Measurements from ENCODE around the gene GKN2.

GKN2 gene

DNA sequence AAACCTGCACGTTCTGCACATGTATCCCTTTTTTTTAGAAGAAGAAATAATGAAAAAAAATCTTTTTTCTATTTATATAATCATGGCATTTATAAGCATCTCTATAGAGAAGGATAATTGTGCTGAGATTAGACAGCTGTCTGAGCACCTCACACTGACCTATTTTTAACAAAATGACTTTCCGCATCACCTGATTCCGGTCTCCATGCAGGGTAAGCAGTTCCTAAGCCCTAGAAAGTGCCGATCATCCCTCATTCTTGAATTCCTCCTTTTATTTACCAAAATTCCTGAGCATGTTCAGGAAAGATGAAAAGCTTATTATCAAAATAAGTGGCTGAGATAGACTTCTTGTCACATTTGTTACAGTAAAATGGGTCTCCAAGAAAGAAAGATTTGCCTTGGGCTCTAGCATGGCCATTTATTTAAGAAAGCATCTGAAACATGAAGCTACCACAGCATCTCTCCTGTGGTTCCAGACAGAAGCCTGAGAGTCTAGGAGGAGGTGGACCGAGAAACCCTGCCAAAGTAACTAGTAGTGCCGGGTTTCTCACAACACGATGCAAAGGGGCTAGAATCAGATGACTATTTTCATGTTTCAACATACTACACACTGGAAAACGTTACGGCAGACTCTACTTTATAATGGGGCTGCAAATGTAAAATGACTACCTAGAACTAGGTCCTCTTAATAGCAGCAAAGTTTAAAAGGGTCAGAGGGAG is 22.4 kb upstream of the GKN2 start:
- Histone ChIP-seq H3K36me3 (ENCODE audit: insufficient read depth, low read length) (no peaks in the 10 kb centered on the region), H3K79me2 (ENCODE audit: insufficient read depth, low read length) (no peaks in the 10 kb centered on the region), H3K4me1 (ENCODE audit: insufficient read depth, low read length) (no peaks in the 10 kb centered on the region), H3K9ac (ENCODE audit: low read depth, low read length) (no peak overlapping the region), H3K27me3 (ENCODE audit: insufficient read depth, low read length, poor library complexity) (no peaks in the 10 kb centered on the region), H3K9me3 (ENCODE audit: insufficient read depth, low read length, severe bottlenecking) (no peaks in the 10 kb centered on the region), H3K4me3 (ENCODE audit: low read depth in 1 of 2, low read length in 2 of 2) (no peak overlapping the region), H2AFZ (ENCODE audit: low read depth, low read length) (no peak overlapping the region), H3K27ac (ENCODE audit: low read length) (no peak overlapping the region), H4K20me1 (ENCODE audit: insufficient read depth, low read length) (no peaks in the 10 kb centered on the region), H3K4me2 (ENCODE audit: insufficient read depth, low read length) (no peak overlapping the region)
- DNase-seq = no peak
- no peak for ATAC-seq (ENCODE audit: insufficient read depth, low read depth)
- no peak for TF ChIP-seq EZH2 (IDR thresholded peaks at IDR 0.05; ENCODE audit: borderline replicate concordance, low read depth, low read length, severe bottlenecking)
- TF ChIP-seq, protein P1, sequence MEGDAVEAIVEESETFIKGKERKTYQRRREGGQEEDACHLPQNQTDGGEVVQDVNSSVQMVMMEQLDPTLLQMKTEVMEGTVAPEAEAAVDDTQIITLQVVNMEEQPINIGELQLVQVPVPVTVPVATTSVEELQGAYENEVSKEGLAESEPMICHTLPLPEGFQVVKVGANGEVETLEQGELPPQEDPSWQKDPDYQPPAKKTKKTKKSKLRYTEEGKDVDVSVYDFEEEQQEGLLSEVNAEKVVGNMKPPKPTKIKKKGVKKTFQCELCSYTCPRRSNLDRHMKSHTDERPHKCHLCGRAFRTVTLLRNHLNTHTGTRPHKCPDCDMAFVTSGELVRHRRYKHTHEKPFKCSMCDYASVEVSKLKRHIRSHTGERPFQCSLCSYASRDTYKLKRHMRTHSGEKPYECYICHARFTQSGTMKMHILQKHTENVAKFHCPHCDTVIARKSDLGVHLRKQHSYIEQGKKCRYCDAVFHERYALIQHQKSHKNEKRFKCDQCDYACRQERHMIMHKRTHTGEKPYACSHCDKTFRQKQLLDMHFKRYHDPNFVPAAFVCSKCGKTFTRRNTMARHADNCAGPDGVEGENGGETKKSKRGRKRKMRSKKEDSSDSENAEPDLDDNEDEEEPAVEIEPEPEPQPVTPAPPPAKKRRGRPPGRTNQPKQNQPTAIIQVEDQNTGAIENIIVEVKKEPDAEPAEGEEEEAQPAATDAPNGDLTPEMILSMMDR (IDR thresholded peaks at IDR 0.05; ENCODE audit: borderline replicate concordance, extremely low read depth, low read length, poor library complexity, severe bottlenecking) = no peak

DNA sequence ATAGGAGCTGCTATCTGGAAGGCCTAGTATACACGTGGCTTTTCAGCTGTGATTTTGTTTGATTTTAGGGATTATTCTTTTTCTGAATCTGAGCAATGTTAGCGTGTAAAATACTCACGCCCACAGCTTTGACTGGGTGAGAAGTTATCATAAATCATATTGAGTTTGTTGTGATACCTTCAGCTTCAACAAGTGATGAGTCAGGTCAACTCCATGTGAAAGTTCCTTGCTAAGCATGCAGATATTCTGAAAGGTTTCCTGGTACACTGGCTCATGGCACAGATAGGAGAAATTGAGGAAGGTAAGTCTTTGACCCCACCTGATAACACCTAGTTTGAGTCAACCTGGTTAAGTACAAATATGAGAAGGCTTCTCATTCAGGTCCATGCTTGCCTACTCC is 21.6 kb upstream of the GKN2 start, which contains the start of gene GKN1:
Gene GKN1 (plus strand): TSS at position 386 of the 400 bp plus-strand sequence. CDS start 42 bp downstream, outside the sequence.
- ATAC-seq (ENCODE audit: insufficient read depth, low read depth) (no peak), DNase-seq (no peak)
- Histone ChIP-seq H2AFZ (ENCODE audit: low read depth, low read length) (no peak within 1 kb of the TSS), H3K9me3 (ENCODE audit: insufficient read depth, low read length, severe bottlenecking) (no peaks in the 10 kb centered on the region), H3K4me1 (ENCODE audit: insufficient read depth, low read length) (no peaks in the 10 kb centered on the region), H3K79me2 (ENCODE audit: insufficient read depth, low read length) (no peaks in the 10 kb centered on the region), H3K4me3 (ENCODE audit: low read depth in 1 of 2, low read length in 2 of 2) (no peak within 1 kb of the TSS), H3K9ac (ENCODE audit: low read depth, low read length) (no peak within 1 kb of the TSS), H3K27ac (ENCODE audit: low read length) (no peak within 1 kb of the TSS), H3K27me3 (ENCODE audit: insufficient read depth, low read length, poor library complexity) (no peaks in the 10 kb centered on the region), H3K4me2 (ENCODE audit: insufficient read depth, low read length) (no peak within 1 kb of the TSS), H3K36me3 (ENCODE audit: insufficient read depth, low read length) (no peaks in the 10 kb centered on the region), H4K20me1 (ENCODE audit: insufficient read depth, low read length) (no peaks in the 10 kb centered on the region)
- TF ChIP-seq, protein P1 (IDR thresholded peaks at IDR 0.05; ENCODE audit: borderline replicate concordance, extremely low read depth, low read length, poor library complexity, severe bottlenecking) = no peak
- no peak for TF ChIP-seq EZH2 (IDR thresholded peaks at IDR 0.05; ENCODE audit: borderline replicate concordance, low read depth, low read length, severe bottlenecking)

- H3K4me1 ChIP-seq (ENCODE audit: insufficient read depth, low read length) = no peaks in the 10 kb centered on the region
- no peak overlapping the region for H3K4me3 ChIP-seq (ENCODE audit: low read depth in 1 of 2, low read length in 2 of 2)
- H2AFZ ChIP-seq (ENCODE audit: low read depth, low read length) = no peak overlapping the region
- H3K36me3 ChIP-seq (ENCODE audit: insufficient read depth, low read length) = no peaks in the 10 kb centered on the region
- TF ChIP-seq, protein P1 (IDR thresholded peaks at IDR 0.05; ENCODE audit: borderline replicate concordance, extremely low read depth, low read length, poor library complexity, severe bottlenecking) = no peak
- no peak for TF ChIP-seq EZH2 (IDR thresholded peaks at IDR 0.05; ENCODE audit: borderline replicate concordance, low read depth, low read length, severe bottlenecking)
- no peak for ATAC-seq (ENCODE audit: insufficient read depth, low read depth)
- no peaks in the 10 kb centered on the region for H3K27me3 ChIP-seq (ENCODE audit: insufficient read depth, low read length, poor library complexity)
- no peaks in the 10 kb centered on the region for H3K9me3 ChIP-seq (ENCODE audit: insufficient read depth, low read length, severe bottlenecking)
- no peaks in the 10 kb centered on the region for H3K79me2 ChIP-seq (ENCODE audit: insufficient read depth, low read length)
- no peak overlapping the region for H3K9ac ChIP-seq (ENCODE audit: low read depth, low read length)
- DNase-seq = no peak
- no peaks in the 10 kb centered on the region for H4K20me1 ChIP-seq (ENCODE audit: insufficient read depth, low read length)
- no peak overlapping the region for H3K27ac ChIP-seq (ENCODE audit: low read length)
- no peak overlapping the region for H3K4me2 ChIP-seq (ENCODE audit: insufficient read depth, low read length)
Measured at GRCh38 chr2:68971591-68972231, 19.0 kb upstream of the GKN2 start.
